Activated naive CD8-positive, alpha-beta T cell treated with anti-CD3 and anti-CD28 coated beads, Interleukin-2, amount 50 U/mL, for 24 hours (primary cell): ENCODE results near the gene FIGNL2.

ENCODE experiments used
- ATAC-seq: fragments of 150-1000 bp; cut with Tn5 transposase; one replicate; pipeline ENCODE4 v1.10.0; 2021
- DNase-seq: peaks from one replicate; pipeline ENCODE4 v3.0.0; 2021
- H3K27ac Mint-ChIP-seq: one replicate; pipeline ENCODE4 v1.8.0; 2021; ENCODE audit warnings: mild to moderate bottlenecking, mixed read lengths
- H3K27me3 Mint-ChIP-seq: one replicate; pipeline ENCODE4 v1.8.0; 2021; ENCODE audit warnings: mixed read lengths
- H3K36me3 Mint-ChIP-seq: one replicate; pipeline ENCODE4 v1.8.0; 2021; ENCODE audit warnings: low read depth, mixed read lengths
- H3K4me1 Mint-ChIP-seq: one replicate; pipeline ENCODE4 v1.8.0; 2021; ENCODE audit warnings: mixed read lengths
- H3K4me3 Mint-ChIP-seq: one replicate; pipeline ENCODE4 v1.8.0; 2021; ENCODE audit warnings: mild to moderate bottlenecking, moderate library complexity, mixed read lengths
- H3K9me3 Mint-ChIP-seq: one replicate; pipeline ENCODE4 v1.8.0; 2021; ENCODE audit warnings: mixed read lengths

The FIGNL2 gene, protein sequence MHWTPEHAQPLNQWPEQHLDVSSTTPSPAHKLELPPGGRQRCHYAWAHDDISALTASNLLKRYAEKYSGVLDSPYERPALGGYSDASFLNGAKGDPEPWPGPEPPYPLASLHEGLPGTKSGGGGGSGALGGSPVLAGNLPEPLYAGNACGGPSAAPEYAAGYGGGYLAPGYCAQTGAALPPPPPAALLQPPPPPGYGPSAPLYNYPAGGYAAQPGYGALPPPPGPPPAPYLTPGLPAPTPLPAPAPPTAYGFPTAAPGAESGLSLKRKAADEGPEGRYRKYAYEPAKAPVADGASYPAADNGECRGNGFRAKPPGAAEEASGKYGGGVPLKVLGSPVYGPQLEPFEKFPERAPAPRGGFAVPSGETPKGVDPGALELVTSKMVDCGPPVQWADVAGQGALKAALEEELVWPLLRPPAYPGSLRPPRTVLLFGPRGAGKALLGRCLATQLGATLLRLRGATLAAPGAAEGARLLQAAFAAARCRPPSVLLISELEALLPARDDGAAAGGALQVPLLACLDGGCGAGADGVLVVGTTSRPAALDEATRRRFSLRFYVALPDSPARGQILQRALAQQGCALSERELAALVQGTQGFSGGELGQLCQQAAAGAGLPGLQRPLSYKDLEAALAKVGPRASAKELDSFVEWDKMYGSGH

DNA sequence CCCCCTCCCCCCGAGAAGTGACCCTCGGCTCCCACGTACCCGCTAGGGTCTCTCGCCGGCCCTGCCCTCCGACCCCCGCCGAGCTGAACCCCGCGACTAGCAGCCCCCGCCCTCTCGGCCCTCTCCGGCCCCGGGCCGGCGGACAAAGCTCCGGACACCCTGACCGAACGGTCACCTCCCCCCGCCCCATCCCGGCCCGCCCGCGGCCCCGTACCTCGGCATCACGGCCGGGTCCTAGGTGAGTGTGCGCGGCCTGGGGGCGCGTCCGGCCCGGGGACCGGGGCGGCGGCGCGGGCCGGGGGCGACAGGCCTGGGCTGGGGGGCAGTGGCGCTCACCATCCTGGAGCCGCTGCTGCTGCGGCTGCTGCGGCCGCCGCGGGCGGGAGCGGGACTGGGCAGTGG is at the start of gene FIGNL2:
Gene FIGNL2 (minus strand): TSS at position 393 of the 402 bp plus-strand sequence. CDS start 26,305 bp downstream, outside the sequence.
- H3K4me1 Mint-ChIP-seq: peaks cover 13% of the 10 kb centered on the region
- no peak for DNase-seq
- no peaks in the 10 kb centered on the region for H3K9me3 Mint-ChIP-seq
- H3K27me3 Mint-ChIP-seq: peaks cover 53% of the 10 kb centered on the region
- H3K27ac Mint-ChIP-seq: no peak within 1 kb of the TSS
- ATAC-seq: no peak
- no peaks in the 10 kb centered on the region for H3K36me3 Mint-ChIP-seq
- H3K4me3 Mint-ChIP-seq: peak within 1 kb of the TSS; percentile 70

GRCh38 chr12:51897181-51897580 is 48.7 kb upstream of the FIGNL2 start:
- H3K36me3 Mint-ChIP-seq: no peaks in the 10 kb centered on the region
- no peak for DNase-seq
- H3K4me1 Mint-ChIP-seq: no peaks in the 10 kb centered on the region
- H3K9me3 Mint-ChIP-seq: no peaks in the 10 kb centered on the region
- peaks cover 6% of the 10 kb centered on the region for H3K27me3 Mint-ChIP-seq
- no peak overlapping the region for H3K27ac Mint-ChIP-seq
- ATAC-seq: no peak
- no peak overlapping the region for H3K4me3 Mint-ChIP-seq

GRCh38 chr12:51896236-51896635 is 47.7 kb upstream of the FIGNL2 start:
- Mint-ChIP-seq H3K27me3 (peaks cover 6% of the 10 kb centered on the region), H3K4me1 (no peaks in the 10 kb centered on the region), H3K36me3 (no peaks in the 10 kb centered on the region), H3K4me3 (no peak overlapping the region), H3K27ac (no peak overlapping the region), H3K9me3 (no peaks in the 10 kb centered on the region)
- DNase-seq: no peak
- no peak for ATAC-seq

DNA sequence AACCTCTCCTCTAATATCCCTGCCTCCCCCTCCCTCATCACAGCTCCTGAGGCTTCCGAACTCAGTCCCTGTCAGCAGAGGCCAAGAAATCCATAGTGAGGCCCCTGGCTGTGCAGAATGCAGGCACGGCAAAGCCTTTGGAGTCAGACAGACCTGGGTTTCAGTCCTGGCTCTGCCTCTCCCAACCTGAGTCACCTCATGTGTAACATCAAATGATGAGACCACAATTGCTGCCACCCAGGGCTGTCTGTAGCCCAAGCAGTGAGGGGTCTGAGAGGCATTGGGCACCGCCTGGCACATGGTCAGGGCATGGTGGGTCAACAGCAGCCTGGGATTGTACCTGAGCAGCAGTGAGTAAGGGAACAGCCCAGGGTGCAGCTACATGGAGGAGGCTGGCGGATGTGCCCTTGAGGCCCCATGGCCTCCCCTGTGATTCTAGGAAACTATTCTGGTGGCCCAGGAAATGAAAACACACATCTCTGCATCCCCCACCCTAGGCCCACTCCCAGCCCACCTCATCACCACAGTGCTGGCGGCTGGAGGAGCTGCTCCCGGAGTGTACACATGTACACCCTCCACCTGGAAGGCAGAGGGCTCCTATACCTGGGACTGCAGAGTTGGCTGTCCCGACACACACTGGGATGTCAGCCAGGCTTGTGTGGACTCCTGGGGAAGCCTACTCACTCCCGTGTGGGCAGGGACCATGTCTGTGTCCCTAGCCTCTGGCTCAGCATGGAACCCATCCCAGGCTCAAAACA is 47.0 kb upstream of the FIGNL2 start:
- Mint-ChIP-seq H3K4me3 (no peak overlapping the region), H3K36me3 (no peaks in the 10 kb centered on the region), H3K27ac (no peak overlapping the region), H3K4me1 (no peaks in the 10 kb centered on the region), H3K27me3 (peaks cover 6% of the 10 kb centered on the region), H3K9me3 (no peaks in the 10 kb centered on the region)
- ATAC-seq (peak; percentile 33), DNase-seq (no peak)

DNA sequence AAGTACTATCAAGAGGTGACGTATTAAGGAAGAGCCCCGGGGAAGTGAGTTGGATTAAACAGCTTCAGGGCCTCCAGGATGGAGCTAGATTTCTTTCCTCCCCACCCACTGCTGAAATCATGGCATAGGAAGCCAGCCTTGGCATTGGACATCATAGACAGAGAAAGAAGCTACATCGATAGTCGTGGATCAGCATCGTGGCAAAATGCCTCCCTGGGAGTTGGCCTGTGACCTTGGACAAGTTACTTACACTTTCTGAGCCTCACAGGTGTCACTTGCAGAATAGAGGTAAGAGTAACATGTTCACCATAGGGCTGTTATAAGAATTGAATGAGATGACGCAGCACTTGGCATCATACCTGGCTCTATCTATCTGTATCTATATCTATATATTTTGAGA is 45.3 kb upstream of the FIGNL2 start:
- ATAC-seq: no peak
- Mint-ChIP-seq H3K27me3 (peaks cover 6% of the 10 kb centered on the region), H3K9me3 (no peaks in the 10 kb centered on the region), H3K27ac (no peak overlapping the region), H3K36me3 (no peaks in the 10 kb centered on the region), H3K4me1 (no peaks in the 10 kb centered on the region), H3K4me3 (no peak overlapping the region)
- DNase-seq: no peak

DNA sequence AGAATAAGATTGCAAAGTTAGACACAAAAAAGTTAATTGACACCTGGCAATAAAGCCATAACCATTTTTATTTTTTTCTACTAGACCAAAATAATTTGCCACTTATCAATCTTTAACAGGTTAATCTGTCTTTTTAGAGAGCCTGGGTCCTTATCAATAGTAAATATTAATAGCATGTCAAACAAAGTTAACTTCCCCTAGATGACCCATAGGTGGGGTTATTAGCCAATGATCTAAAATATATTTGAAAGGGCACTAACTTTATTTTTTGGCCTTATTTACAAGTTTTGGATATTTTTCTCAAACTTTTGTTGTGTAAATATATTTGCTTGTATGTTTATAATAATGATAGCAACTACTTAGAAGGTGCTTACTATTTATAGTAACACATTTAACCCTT is 43.3 kb upstream of the FIGNL2 start:
- H3K4me1 Mint-ChIP-seq: peaks cover 2% of the 10 kb centered on the region
- ATAC-seq: no peak

DNA sequence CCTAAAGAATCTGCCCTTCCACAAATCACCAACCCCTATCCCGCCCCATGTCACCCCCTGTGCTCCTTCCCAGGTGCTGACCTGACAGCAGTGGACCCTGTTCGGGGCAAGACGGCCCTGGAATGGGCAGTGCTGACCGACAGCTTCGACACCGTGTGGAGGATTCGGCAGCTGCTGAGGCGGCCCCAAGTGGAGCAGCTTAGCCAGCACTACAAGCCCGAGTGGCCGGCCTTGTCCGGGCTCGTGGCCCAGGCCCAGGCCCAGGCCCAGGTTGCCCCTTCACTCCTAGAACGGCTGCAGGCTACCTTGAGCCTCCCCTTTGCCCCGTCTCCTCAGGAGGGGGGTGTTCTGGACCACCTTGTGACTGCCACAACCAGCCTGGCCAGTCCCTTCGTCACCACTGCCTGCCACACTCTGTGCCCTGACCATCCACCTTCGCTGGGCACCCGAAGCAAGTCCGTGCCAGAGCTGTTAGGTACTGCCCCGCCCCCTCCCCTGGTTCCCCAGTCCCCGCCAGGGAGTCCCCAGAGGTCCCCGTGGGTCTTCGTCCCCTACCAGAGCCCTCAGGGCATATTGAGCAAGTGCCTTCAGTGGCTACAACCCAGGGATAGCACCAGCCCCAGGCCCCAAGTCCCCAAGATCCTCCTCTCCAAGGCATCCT is 42.1 kb upstream of the FIGNL2 start:
- Mint-ChIP-seq H3K27ac (no peak overlapping the region), H3K36me3 (no peaks in the 10 kb centered on the region), H3K4me3 (no peak overlapping the region), H3K9me3 (no peaks in the 10 kb centered on the region), H3K4me1 (peaks cover 9% of the 10 kb centered on the region), H3K27me3 (peaks cover 3% of the 10 kb centered on the region)
- ATAC-seq: no peak
- DNase-seq: no peak

More for the DNA sequence above, 43.3 kb upstream of the FIGNL2 start:
- Mint-ChIP-seq H3K36me3 (no peaks in the 10 kb centered on the region), H3K27ac (no peak overlapping the region), H3K9me3 (no peaks in the 10 kb centered on the region), H3K4me3 (no peak overlapping the region), H3K27me3 (peaks cover 6% of the 10 kb centered on the region)
- no peak for DNase-seq

- no peak overlapping the region for H3K27ac Mint-ChIP-seq
These were observed 41.6 kb upstream of the FIGNL2 start for GRCh38 chr12:51890133-51890464.

GRCh38 chr12:51889216-51890132 is 41.0 kb upstream of the FIGNL2 start:
- ATAC-seq: no peak
- no peak overlapping the region for H3K4me3 Mint-ChIP-seq
- peaks cover 17% of the 10 kb centered on the region for H3K4me1 Mint-ChIP-seq

More at GRCh38 chr12:51890133-51890464, 41.6 kb upstream of the FIGNL2 start:
- Mint-ChIP-seq H3K4me3 (no peak overlapping the region), H3K27me3 (peaks cover 3% of the 10 kb centered on the region), H3K4me1 (peaks cover 13% of the 10 kb centered on the region), H3K9me3 (peaks cover 2% of the 10 kb centered on the region), H3K36me3 (no peaks in the 10 kb centered on the region)
- ATAC-seq: no peak
- no peak for DNase-seq

GRCh38 chr12:51888316-51889215 is 40.0 kb upstream of the FIGNL2 start:
- Mint-ChIP-seq H3K27ac (no peak overlapping the region), H3K4me1 (peaks cover 17% of the 10 kb centered on the region), H3K27me3 (peaks cover 3% of the 10 kb centered on the region), H3K36me3 (no peaks in the 10 kb centered on the region), H3K9me3 (peaks cover 8% of the 10 kb centered on the region), H3K4me3 (no peak overlapping the region)
- ATAC-seq: no peak
- no peak for DNase-seq

More at GRCh38 chr12:51889216-51890132, 41.0 kb upstream of the FIGNL2 start:
- Mint-ChIP-seq H3K27me3 (peaks cover 3% of the 10 kb centered on the region), H3K9me3 (peaks cover 8% of the 10 kb centered on the region), H3K36me3 (no peaks in the 10 kb centered on the region), H3K27ac (no peak overlapping the region)
- DNase-seq: no peak

DNA sequence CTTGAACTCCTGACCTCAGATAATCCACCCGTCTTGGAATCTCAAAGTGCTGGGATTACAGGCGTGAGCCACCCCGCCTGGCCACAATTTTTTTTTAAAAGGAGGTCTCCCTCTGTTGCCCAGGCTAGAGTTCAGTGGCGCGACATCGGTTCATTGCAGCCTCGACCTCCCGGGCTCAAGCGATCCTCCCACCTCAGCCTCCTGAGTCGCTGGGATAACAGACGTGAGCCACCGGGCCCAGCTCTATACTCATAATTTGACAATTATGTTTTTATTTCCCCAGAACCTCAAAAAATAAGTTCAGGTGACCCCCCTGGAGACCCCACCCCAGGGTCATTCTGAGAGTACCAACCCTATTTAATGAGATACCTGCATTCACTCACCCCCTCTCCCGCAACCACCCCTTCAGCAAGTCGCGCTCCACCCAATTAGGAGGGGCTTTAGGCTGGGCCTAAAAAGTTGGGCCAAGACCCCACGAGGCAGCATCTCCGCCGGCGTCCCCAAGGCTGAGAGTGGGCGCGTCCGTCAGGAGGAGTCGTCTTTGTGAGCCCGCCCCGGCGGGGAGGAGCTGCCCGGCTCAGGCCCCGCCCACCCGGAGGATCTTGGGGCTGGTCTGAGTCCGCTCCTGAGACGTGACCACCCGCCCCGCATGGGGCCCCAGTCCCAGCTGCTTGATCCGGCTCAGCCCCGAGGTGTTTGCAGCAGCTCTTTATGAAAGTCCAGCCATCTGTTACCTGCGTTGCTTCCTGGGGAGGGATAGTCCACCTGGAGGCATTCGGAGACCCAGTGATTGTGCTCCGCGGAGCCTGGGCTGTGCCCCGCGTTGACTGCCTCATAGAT is 39.2 kb upstream of the FIGNL2 start, which contains the start of gene ANKRD33:
Gene ANKRD33 (plus strand): TSS at position 628 of the 840 bp plus-strand sequence. CDS start 84 bp downstream, at position 712.
- Mint-ChIP-seq H3K36me3 (no peaks in the 10 kb centered on the region), H3K9me3 (peaks cover 8% of the 10 kb centered on the region), H3K4me1 (peaks cover 17% of the 10 kb centered on the region), H3K27ac (no peak within 1 kb of the TSS), H3K4me3 (no peak within 1 kb of the TSS), H3K27me3 (peaks cover under 1% of the 10 kb centered on the region)
- DNase-seq (no peak), ATAC-seq (no peak)
